ELF-1 (cell line): ENCODE measurements around the gene CLDN8.

Experiments used
- DNase-seq: peaks from one replicate; pipeline ENCODE4 v3.0.0-alpha.2; 2016; ENCODE audit warnings: low read depth, low spot score

The CLDN8 gene

GRCh38 chr21:30216041-30216723 is at the start of gene CLDN8:
Gene CLDN8, minus strand, starts transcription at chr21:30216097. Its CDS starts 172 bp downstream, at chr21:30215925.
- no peak for DNase-seq

DNA sequence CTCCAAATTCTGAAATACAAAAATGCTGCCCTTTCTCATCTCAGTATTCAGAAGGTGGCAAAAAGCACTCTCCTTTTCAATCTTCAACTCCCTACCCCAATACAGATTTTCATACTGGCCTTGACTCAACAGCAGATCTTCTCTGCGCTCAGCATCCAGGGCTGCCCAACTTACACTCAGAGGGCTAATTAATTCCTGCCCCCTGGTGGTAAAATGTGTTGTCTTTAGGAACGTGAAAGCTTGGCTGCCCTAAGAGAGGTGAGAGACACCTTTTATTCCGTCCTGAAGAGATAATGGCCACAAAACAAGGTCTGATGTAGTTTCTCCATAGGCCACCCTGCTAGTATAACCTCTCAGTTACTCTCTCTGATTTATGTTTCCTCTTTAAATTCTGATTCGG is 41.9 kb upstream of the CLDN8 start:
- DNase-seq, result no peak

GRCh38 chr21:30256100-30256499 is 40.2 kb upstream of the CLDN8 start:
- DNase-seq, result no peak

GRCh38 chr21:30255679-30256078 is 39.8 kb upstream of the CLDN8 start:
- DNase-seq, result no peak

- DNase-seq, result no peak
Observed at GRCh38 chr21:30251781-30252180, 35.9 kb upstream of the CLDN8 start.

GRCh38 chr21:30249936-30250335 is 34.0 kb upstream of the CLDN8 start:
- no peak for DNase-seq

GRCh38 chr21:30248844-30249243 is 32.9 kb upstream of the CLDN8 start:
- no peak for DNase-seq

GRCh38 chr21:30245061-30245460 is 29.2 kb upstream of the CLDN8 start:
- no peak for DNase-seq

- DNase-seq, result no peak
Observed at GRCh38 chr21:30243691-30244090, 27.8 kb upstream of the CLDN8 start.

- no peak for DNase-seq
Observed at GRCh38 chr21:30240661-30241060, 24.8 kb upstream of the CLDN8 start.

DNA sequence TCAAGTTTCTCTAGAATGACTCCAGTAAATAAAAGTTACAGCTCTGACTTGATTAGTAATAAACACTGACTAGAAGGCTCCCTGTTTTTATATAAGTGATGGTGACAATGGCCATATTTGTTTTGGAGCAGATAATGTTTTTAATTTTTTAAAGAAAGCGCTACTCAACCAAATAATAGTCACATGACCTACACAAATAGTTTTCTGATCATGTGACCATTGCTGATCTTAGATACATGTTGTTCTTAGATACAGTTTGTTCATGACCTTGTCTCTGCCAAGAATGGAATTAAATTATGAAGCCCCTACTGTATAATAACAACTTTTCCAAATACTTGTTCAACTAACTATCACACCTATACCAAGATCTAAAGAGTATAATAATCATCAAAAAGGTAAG is 22.3 kb upstream of the CLDN8 start:
- no peak for DNase-seq

- DNase-seq, result no peak
Observed at GRCh38 chr21:30234643-30235042, 18.7 kb upstream of the CLDN8 start.

- no peak for DNase-seq
Observed at GRCh38 chr21:30234050-30234449, 18.2 kb upstream of the CLDN8 start.

DNA sequence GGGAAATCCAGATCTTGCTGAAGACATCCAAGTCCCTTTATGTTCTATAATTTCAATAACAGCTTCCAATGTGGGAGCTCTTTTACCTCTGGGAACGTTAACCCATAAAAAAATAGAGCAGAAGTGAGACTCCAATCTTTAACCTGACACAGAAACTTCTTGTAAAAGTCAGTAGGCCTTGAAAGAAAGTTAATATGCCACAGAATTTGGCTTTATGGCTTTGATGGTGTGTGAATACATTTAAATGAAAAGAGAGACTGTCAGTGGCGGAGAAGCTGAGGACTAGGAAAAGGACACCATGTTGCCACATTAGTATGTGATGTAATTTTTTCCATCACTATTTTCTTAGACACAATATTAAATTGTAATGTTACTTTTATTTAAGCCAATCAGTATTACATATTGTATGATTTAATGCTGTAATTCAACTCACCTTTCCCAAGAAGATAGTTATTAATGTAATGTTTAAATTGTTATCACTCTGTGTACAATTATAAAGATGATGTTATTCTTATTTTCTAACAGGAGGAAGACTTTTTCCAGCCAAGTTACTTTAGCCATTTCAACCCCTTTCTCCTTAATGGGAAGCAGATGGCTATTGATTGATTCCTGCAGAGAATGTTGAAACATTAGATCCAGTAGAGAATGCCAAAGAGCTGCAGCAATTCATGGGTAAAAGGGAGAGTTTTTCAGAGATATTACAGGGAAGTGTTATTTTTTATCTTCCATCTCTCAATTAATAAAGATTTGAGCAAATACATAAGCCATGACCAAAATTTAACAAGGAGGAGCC is 17.5 kb upstream of the CLDN8 start:
- no peak for DNase-seq

DNA sequence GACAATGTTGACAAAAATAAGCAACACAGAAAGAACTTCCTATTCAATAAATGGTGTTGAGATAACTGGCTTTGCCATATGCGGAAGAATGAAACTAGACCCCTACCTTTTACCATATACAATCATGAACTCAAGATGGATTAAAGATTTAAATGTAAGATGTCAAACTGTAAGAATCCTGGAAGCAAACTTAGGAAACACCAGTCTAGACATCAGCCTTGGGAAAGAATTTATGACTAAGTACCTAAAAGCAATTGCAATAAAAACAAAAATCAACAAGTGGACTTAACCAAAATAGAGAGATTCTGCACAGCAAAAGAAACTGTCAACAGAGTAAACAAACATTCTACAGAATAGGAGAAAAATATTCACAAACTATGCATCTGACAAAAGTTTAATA is 16.1 kb upstream of the CLDN8 start:
- no peak for DNase-seq

DNA sequence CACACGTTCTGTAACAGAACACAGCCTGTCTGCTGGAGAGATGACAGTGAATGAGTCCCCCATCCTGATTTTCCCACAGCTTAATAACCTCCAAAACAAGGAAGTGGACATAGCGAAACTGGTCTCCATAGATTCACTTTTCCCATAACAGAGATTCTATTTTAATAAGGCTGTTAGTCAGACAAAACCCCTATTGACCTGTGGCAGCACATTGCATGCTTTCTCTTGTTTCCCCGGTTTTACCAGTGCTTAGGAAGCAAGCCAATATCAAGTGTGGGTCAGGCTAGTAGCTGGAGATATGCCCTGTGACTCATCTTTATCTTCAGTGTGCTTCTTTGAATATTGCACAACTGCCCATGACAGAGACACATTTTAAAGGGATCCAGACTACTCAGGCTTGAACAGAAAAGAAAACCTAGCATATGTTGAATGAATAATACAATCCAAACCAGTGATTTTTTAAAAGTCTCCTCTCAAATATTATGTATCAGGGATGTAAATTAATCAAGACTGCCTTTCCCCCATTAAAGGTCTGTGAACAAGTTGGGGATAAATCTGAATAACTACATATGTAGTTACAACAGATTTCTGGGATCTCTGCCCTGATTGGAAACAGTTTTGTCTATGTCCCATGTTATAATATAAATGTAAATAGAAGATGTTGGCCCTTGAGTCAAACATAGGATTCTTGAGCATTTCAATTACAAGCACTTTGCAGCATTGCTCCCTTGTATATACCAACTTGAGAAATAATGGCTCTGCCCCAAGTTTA is 11.9 kb upstream of the CLDN8 start:
- no peak for DNase-seq

- no peak for DNase-seq
Observed at GRCh38 chr21:30227128-30227527, 11.2 kb upstream of the CLDN8 start.

DNA sequence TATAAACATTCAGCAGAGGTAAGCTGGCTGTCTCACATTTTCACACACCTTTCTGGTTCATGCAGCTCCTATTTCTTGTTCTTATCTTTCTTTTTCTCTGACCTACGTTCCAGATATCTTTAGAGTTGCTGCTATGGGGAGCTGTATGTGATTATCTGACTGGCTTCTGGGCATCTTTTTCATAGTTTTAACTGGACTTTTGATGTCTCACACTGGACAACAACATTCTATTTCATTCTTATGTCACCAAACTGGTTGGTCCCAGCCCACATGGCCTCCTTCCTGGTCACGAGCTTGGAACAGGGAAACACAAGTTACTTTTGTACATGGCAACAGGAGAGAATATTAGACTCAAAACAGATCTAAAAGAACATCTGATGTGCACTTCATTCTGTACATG is 7.7 kb upstream of the CLDN8 start:
- no peak for DNase-seq

DNA sequence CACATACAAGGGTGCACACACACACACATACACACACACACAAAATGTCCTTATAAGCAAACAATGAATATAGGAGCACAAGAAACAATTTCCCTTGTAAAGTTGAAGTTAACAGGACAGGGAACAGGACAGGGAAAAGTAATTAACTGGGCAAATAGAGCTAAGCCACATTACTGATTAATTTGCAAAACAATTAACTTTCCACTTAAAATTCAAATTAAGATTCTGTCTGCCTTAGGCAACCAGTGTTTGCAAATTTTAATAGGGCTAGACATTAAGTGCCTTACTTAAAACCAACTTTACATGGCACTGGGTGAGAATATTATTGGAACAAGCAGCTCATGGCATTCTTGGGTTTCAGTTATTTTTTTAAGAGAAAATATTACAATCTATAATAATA is 6.8 kb upstream of the CLDN8 start:
- DNase-seq, result no peak

- DNase-seq, result no peak
Observed at GRCh38 chr21:30211071-30211470, 4.8 kb downstream of the CLDN8 start.

DNA sequence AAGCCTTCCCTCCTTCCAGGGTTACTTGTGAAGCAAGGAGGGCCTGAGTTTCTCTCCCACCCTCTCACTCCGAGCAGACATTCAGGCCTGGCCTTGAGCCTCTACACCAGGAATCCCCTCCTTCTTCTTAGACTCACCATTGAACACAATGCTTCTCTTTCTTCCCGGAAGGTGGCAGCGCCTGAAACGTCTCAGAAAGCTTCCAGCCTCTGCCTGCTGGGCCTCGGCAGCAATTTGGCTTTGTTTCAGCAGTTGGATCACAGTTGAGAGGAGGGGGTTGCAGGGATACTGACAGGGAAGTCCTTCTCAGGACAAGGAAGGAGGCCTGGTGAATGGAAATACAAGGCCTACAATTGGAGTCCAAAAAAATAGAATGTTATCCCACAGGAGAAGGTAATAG is 6.3 kb downstream of the CLDN8 start:
- no peak for DNase-seq

DNA sequence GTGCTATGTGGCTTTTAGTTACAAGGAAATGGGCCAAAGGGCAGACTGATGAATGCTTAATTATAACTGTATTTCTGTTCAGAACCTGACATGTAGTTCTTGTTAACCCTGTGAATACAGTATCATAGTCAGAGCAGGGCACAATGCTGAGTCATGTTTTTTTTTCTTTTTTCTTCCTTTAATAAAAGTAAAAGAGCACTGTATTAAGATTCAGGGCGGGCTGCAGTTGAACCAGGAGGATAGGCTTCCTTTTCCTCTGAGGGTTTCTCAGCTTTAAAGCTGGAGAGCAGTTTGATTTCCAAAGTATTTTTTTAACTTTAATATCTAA is 8.7 kb downstream of the CLDN8 start:
- no peak for DNase-seq
